HepG2 (cell line): ENCODE results near the gene CCDC57. TPM values are rescaled to one million over a fixed set of nuclear protein-coding genes. Genes with fewer than 3 reads are reported as not detected.
A peak's percentile ranks its signal among the peaks of the same experiment; 100 is the strongest.

Source experiments
- GATA4 ChIP-seq: sonication (generic); IDR thresholded peaks from 2 replicates; pipeline ENCODE4 v1.6.1; 2016; ENCODE audit warnings: antibody characterized with exemption, low read depth, borderline replicate concordance
- HDAC6 ChIP-seq: fragments of 200-600 bp; sonication (generic); IDR thresholded peaks from 2 replicates; pipeline ENCODE4 v1.7.0; 2017; ENCODE audit warnings: mild to moderate bottlenecking, antibody characterized with exemption, low read length, low read depth
- HES4 ChIP-seq: sonication (generic); formaldehyde crosslinking; IDR thresholded peaks from 2 replicates; pipeline ENCODE4 v1.9.0; 2021; ENCODE audit warnings: mild to moderate bottlenecking, missing genetic modification reagents, borderline replicate concordance
- MAF1 ChIP-seq: sonication (generic); formaldehyde crosslinking; IDR thresholded peaks from 2 replicates; pipeline ENCODE4 v1.5.0; 2020; ENCODE audit warnings: missing genetic modification reagents, borderline replicate concordance
- PATZ1 ChIP-seq: sonication (generic); formaldehyde crosslinking; IDR thresholded peaks from 2 replicates; pipeline ENCODE4 v1.4.0; 2020; ENCODE audit warnings: missing genetic modification reagents
- SATB2 ChIP-seq: sonication (generic); formaldehyde crosslinking; IDR thresholded peaks from 2 replicates; pipeline ENCODE4 v1.5.0; 2020; ENCODE audit warnings: missing genetic modification reagents
- ZBTB40 ChIP-seq, 2 experiments: fragments of 450-650 bp in 1 of 2; sonication (generic) in 1 of 2; formaldehyde crosslinking in 1 of 2; IDR thresholded peaks; 2 replicates each; pipeline versions ENCODE4 v1.6.1 to v1.8.0; 2016 to 2022; ENCODE audit warnings: antibody characterized with exemption in 1 of 2, mild to moderate bottlenecking in 1 of 2, missing genetic modification reagents in 1 of 2
- ZNF276 ChIP-seq: sonication (generic); formaldehyde crosslinking; IDR thresholded peaks from 2 replicates; pipeline ENCODE4 v1.4.0; 2020; ENCODE audit warnings: mild to moderate bottlenecking, low read depth, missing genetic modification reagents
- ZNF589 ChIP-seq: sonication (generic); formaldehyde crosslinking; conservative IDR thresholded peaks from 2 replicates; pipeline ENCODE4 v1.8.0; 2022; ENCODE audit warnings: mild to moderate bottlenecking, moderate library complexity, missing genetic modification reagents
- ZNF660 ChIP-seq: sonication (generic); formaldehyde crosslinking; IDR thresholded peaks from 2 replicates; pipeline ENCODE4 v1.5.1; 2020; ENCODE audit warnings: mild to moderate bottlenecking, low read depth, missing genetic modification reagents, borderline replicate concordance
- ZNF674 ChIP-seq: sonication (generic); formaldehyde crosslinking; IDR thresholded peaks from 2 replicates; pipeline ENCODE4 v1.5.0; 2020; ENCODE audit warnings: low read depth, mild to moderate bottlenecking, missing genetic modification reagents
- polyA plus RNA-seq, 8 experiments: library from polyadenylated mRNA; depleted of rRNA in 3 of 8; stranded (reverse) in 7 of 8; unstranded in 1 of 8; fragments of >200 nt; fragmentation: Illumina TruSeq in 4 of 8; extraction: Trizol in 4 of 8; gene quantifications; 2 replicates each; pipeline versions ENCODE4 v1.2.1 to v1.2.3, GENCODE V29; 2011 to 2016; ENCODE audit warnings: low read depth in 4 of 8, missing spikeins in 1 of 8, mixed read lengths in 1 of 8; ENCODE audit not compliant: insufficient read depth in 1 of 8
- total RNA-seq, 5 experiments: library from RNA; depleted of rRNA; stranded (reverse); fragments of >200 nt; fragmentation: Illumina TruSeq; extraction: Trizol; gene quantifications; 2 replicates each; pipeline ENCODE4 v1.2.3, GENCODE V29; 2016; ENCODE audit warnings: low read depth in 1 of 5
- TF ChIP-seq, protein P1 (sequence below): sonication (generic); formaldehyde crosslinking; IDR thresholded peaks from 2 replicates; pipeline ENCODE4 v1.8.0; 2022; ENCODE audit warnings: mild to moderate bottlenecking, missing genetic modification reagents, borderline replicate concordance

Gene CCDC57
- total and polyA plus RNA-seq, 2 of the 13 experiments (the other 11 are each of a cell fraction or from before 2014, with no cell fraction given): 59.3 to 59.9 TPM

DNA sequence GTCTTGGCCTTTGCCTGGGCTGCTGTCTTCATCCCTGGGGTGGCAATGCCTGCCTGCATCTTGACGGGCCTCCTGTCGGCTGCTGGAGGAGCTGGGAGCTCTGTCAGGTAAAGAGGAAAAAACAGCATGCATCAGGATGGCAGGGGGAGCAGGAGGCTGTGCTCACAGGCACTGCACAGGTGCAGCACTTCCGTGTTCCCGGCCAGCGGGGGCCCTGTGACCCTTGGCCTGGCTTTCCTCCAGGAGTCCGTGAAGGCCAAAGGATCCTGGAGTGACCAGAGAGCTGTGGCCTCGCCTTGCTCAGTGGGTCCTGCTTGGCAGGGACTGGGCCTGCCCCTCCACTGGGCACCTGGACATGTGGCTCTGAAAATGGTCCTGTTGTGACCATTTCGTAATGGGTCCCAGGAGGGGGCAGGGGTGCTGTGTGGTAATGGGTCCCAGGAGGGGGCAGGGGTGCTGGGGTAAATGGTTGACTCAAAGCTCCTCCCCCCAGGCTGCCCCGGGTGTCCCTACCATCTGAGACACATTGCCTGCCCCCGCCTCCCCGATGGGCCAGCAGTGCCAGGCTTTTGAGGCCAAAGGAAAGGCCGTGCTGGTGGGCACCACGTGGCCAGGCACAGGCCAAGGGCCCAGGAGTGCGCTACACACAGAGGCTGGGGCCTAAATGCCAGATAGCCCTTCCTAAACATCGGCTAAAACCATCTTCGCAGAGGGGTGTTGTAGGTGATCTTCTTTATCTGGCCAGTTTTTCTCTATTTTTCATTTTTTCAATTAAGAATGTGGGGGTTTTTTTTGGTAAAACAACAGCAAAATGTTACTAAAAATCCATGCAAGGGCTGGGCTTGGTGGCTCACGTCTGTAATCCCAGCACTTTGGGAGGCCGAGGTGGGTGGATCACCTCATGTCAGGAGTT is 110.6 kb downstream of the CCDC57 start (continued):
- TF ChIP-seq ZBTB40 (IDR thresholded peaks at IDR 0.05) (no peak), ZBTB40 (CRISPR knock-in tag; IDR thresholded peaks at IDR 0.05) (peak; percentile 86), ZNF276 (CRISPR knock-in tag) (no peak; the same call in 1 of the 2 replicates), HDAC6 (no peak), ZNF589 (no peak), GATA4 (0 out of 2 replicates have a peak, but pooled peaks have one; percentile 24), MAF1 (no peak), HES4 (no peak; the same call in none of the 2 replicates), SATB2 (CRISPR knock-in tag) (peak; percentile 3; the same call in 1 of the 2 replicates), PATZ1 (peak; percentile 98), ZNF660 (no peak), ZNF674 (no peak)
- TF ChIP-seq, protein P1, sequence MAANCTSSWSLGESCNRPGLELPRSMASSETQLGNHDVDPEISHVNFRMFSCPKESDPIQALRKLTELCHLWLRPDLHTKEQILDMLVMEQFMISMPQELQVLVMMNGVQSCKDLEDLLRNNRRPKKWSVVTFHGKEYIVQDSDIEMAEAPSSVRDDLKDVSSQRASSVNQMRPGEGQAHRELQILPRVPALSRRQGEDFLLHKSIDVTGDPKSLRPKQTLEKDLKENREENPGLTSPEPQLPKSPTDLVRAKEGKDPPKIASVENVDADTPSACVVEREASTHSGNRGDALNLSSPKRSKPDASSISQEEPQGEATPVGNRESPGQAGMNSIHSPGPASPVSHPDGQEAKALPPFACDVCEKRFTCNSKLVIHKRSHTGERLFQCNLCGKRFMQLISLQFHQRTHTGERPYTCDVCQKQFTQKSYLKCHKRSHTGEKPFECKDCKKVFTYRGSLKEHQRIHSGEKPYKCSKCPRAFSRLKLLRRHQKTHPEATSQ (CRISPR knock-in tag): peak; percentile 76; the same call in 1 of the 2 replicates
